Right atrium auricular region (tissue), 2 donors: ENCODE results near the gene COPG1. TPM values are rescaled to one million over a fixed set of nuclear protein-coding genes. Genes with fewer than 3 reads are reported as not detected.
"Not testable (repeated sequence)": the region's sequence is repeated elsewhere in the genome, so short reads cannot be mapped to it uniquely, and the experiment has no call there.

Experiments used
- DNase-seq: peaks from one replicate; pipeline ENCODE4 v3.0.0-alpha.2; 2019; ENCODE audit warnings: low spot score
- H3K27ac ChIP-seq, 2 donors: fragments of 200-600 bp; sonication (generic); 1 replicate in 1 of 2; 2 replicates in 1 of 2; pipeline ENCODE4 v1.5.1; 2016 to 2019
- H3K27me3 ChIP-seq, 2 donors: fragments of 200-600 bp; sonication (generic); one replicate each; pipeline versions ENCODE4 v1.5.1 to v1.6.0; 2017 to 2019
- H3K36me3 ChIP-seq: fragments of 200-600 bp; sonication (generic); one replicate; pipeline ENCODE4 v1.5.1; 2016
- H3K4me1 ChIP-seq, 2 donors: fragments of 200-600 bp; sonication (generic); one replicate each; pipeline versions ENCODE4 v1.5.1 to v1.6.0; 2017 to 2019
- H3K4me3 ChIP-seq, 2 donors: fragments of 200-600 bp; sonication (generic); 1 replicate in 1 of 2; 2 replicates in 1 of 2; pipeline ENCODE4 v1.5.1; 2017 to 2019; ENCODE audit warnings: mild to moderate bottlenecking in 1 of 2, moderate library complexity in 1 of 2
- H3K9me3 ChIP-seq, 2 donors: fragments of 200-600 bp; sonication (generic); one replicate each; pipeline ENCODE4 v1.5.1; 2019
- CTCF ChIP-seq, 2 donors: fragments of 200-600 bp; sonication (generic); IDR thresholded peaks; one replicate each; pipeline ENCODE4 v1.5.1; 2019; ENCODE audit warnings: antibody characterized with exemption in 2 of 2
- total RNA-seq, 2 donors: library from RNA; depleted of rRNA; stranded (reverse); fragments of >200 nt; gene quantifications; one replicate each; pipeline ENCODE4 v1.1.0, GENCODE V29; 2016

The COPG1 gene
- total RNA-seq, 2 donors from 2014 or later = 88.7 to 99.2 TPM

DNA sequence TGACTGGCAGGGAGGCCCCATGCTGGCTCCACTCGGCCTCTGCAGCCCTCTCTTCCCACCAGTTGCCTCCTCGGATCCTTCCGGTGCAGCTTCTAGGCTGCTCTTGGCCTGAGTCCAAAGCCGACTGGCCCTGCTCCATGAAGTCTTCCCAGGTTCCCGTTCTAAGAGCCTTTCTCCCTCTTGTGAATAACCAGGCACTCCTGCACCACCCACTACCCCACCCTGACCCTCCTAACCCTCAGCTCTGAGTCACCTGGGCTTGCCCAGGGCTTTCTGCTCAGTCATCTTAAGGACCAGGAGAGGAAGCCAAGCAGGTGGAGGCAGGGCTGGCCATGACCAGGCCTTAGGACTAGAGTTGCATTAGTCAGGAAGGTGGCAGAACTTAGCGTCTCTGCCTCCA lies 37.6 kb upstream of the COPG1 start:
- Histone ChIP-seq H3K9me3 (no peaks in the 10 kb centered on the region), H3K36me3 (no peaks in the 10 kb centered on the region), H3K27me3 (no peaks in the 10 kb centered on the region), H3K4me3 (no peak overlapping the region), H3K27ac (no peak overlapping the region), H3K4me1 (peaks cover 0 to 12% of the 10 kb centered on the region in 2 donors)
- TF ChIP-seq CTCF (IDR thresholded peaks at IDR 0.05) = no peak
- peak; percentile 74 for DNase-seq

- Histone ChIP-seq H3K9me3 (no peaks in the 10 kb centered on the region), H3K36me3 (no peaks in the 10 kb centered on the region), H3K27me3 (no peaks in the 10 kb centered on the region), H3K4me1 (peaks cover 0 to 12% of the 10 kb centered on the region in 2 donors), H3K4me3 (no peak overlapping the region), H3K27ac (no peak overlapping the region)
- TF ChIP-seq CTCF (IDR thresholded peaks at IDR 0.05) = no peak
- DNase-seq = no peak
Observed at GRCh38 chr3:129213238-129213637, 36.2 kb upstream of the COPG1 start.

- H3K4me1 ChIP-seq = no peaks in the 10 kb centered on the region
Observed at GRCh38 chr3:129218742-129219141, 30.7 kb upstream of the COPG1 start.

GRCh38 chr3:129224387-129224786 lies 25.0 kb upstream of the COPG1 start:
- H3K36me3 ChIP-seq, DNase-seq, H3K9me3 ChIP-seq, H3K27me3 ChIP-seq: not testable (repeated sequence)
- peak overlapping the region; percentile 84 to 91 for H3K27ac ChIP-seq
- H3K4me1 ChIP-seq = peaks cover 0 to 52% of the 10 kb centered on the region in 2 donors
- peak overlapping the region in 1 of 2 donors; percentile 32 for H3K4me3 ChIP-seq

More at GRCh38 chr3:129218742-129219141, 30.7 kb upstream of the COPG1 start:
- no peaks in the 10 kb centered on the region for H3K27me3 ChIP-seq
- no peak overlapping the region for H3K27ac ChIP-seq
- no peaks in the 10 kb centered on the region for H3K9me3 ChIP-seq
- no peak for DNase-seq
- TF ChIP-seq CTCF (IDR thresholded peaks at IDR 0.05) = no peak
- H3K4me3 ChIP-seq = no peak overlapping the region
- H3K36me3 ChIP-seq = no peaks in the 10 kb centered on the region

- peak; percentile 89 for DNase-seq
- Histone ChIP-seq H3K9me3 (no peaks in the 10 kb centered on the region), H3K27me3 (no peaks in the 10 kb centered on the region), H3K4me3 (peak overlapping the region in 1 of 2 donors; percentile 32), H3K36me3 (no peaks in the 10 kb centered on the region), H3K4me1 (peaks cover 0 to 57% of the 10 kb centered on the region in 2 donors), H3K27ac (peak overlapping the region; percentile 84 to 91)
- no peak for TF ChIP-seq CTCF (IDR thresholded peaks at IDR 0.05)
Observed at GRCh38 chr3:129224984-129225393, 24.4 kb upstream of the COPG1 start.

DNA sequence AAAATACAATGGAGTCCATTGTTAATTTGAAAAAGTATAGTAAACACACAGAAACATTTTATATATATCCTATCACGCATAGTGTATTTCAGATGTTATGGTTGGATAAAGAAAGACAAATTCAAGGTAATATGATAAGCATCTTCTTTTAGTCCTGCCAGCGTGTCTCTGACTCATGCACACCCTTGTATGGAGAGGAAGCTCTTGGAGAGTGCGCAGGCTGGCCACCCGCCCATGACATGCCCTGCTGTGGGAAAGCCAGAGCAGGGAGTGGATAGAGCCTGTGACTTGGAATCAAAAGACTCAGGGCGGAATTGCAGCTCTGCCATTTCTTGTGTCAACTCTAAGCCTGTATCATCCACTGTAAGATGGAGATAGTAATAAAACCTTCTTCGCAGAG lies 23.0 kb upstream of the COPG1 start:
- Histone ChIP-seq H3K36me3 (no peaks in the 10 kb centered on the region), H3K9me3 (no peaks in the 10 kb centered on the region), H3K4me1 (peaks cover 0 to 58% of the 10 kb centered on the region in 2 donors), H3K4me3 (no peak overlapping the region), H3K27ac (peak overlapping the region; percentile 84 to 91), H3K27me3 (no peaks in the 10 kb centered on the region)
- peak; percentile 88 for DNase-seq
- no peak for TF ChIP-seq CTCF (IDR thresholded peaks at IDR 0.05)
